SK-N-MC (cell line): ENCODE data around the gene TARP.
"Not testable (repeated sequence)": the region's sequence is repeated elsewhere in the genome, so short reads cannot be mapped to it uniquely, and the experiment has no call there.

ENCODE experiments used
- EZH2 ChIP-seq: fragments of 200-600 bp; sonication (generic); IDR thresholded peaks from one replicate; pipeline ENCODE4 v1.6.1; 2017; ENCODE audit warnings: antibody characterized with exemption
- POLR2AphosphoS5 ChIP-seq: IDR thresholded peaks from 2 replicates; pipeline ENCODE4 v1.6.1; 2012; ENCODE audit warnings: mild to moderate bottlenecking, low read depth, low read length, borderline replicate concordance

DNA sequence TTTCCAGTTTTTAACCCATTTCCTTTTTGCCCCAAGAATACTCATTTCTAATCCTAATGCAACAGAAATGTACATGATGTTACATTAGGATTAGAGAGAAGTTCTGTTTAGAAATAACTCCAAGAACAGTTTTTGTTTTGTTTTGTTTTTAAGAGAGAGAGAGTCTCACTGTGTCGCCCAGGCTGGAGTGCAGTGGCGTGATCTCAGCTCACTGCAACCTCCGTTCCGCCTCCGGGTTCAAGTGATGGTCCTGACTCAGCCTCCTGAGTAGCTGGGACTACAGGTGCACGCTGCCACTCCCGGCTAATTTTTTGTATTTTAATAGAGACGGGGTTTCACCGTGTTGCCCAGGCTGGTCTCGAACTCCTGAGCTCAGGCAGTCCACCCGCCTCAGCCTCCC, 38.7 kb downstream of the TARP start:
- not testable (repeated sequence) for TF ChIP-seq EZH2, POLR2AphosphoS5
